Kidney epithelial cell (primary cell): ENCODE measurements around the gene GNLY. TPM values are rescaled to one million over a fixed set of nuclear protein-coding genes. Genes with fewer than 3 reads are reported as not detected.

ENCODE experiments used
- DNase-seq: peaks from one replicate; pipeline ENCODE4 v3.0.0-alpha.2; 2010; ENCODE audit warnings: low read depth
- H3K27me3 ChIP-seq: 2 replicates; pipeline ENCODE4 v1.6.0; 2011; ENCODE audit warnings: low read length; ENCODE audit not compliant: control insufficient read depth, insufficient read depth
- H3K36me3 ChIP-seq: 2 replicates; pipeline ENCODE4 v1.5.1; 2011; ENCODE audit warnings: low read length; ENCODE audit not compliant: control insufficient read depth, insufficient read depth
- H3K4me3 ChIP-seq: 2 replicates; pipeline ENCODE4 v1.5.1; 2011; ENCODE audit warnings: low read depth, mild to moderate bottlenecking, control low read depth, low read length
- CTCF ChIP-seq: IDR thresholded peaks from 2 replicates; pipeline ENCODE4 v1.5.1; 2011; ENCODE audit warnings: mild to moderate bottlenecking, moderate library complexity, low read length, control low read depth, inconsistent platforms; ENCODE audit not compliant: insufficient read depth, poor library complexity, severe bottlenecking
- total RNA-seq: library from RNA; depleted of rRNA; stranded (reverse); fragments of >200 nt; gene quantifications from 2 replicates; pipeline ENCODE4 v1.2.3, GENCODE V29; 2015

The GNLY gene
- total RNA-seq, 1 donor from 2014 or later, result not detected

- no peak for DNase-seq
- peak; percentile 99 for TF ChIP-seq CTCF
- peaks cover 13% of the 10 kb centered on the region for H3K27me3 ChIP-seq
- no peak overlapping the region for H3K4me3 ChIP-seq
- no peaks in the 10 kb centered on the region for H3K36me3 ChIP-seq
These were observed 35.0 kb downstream of the GNLY start for GRCh38 chr2:85728883-85729824.

GRCh38 chr2:85729825-85730510 is 35.8 kb downstream of the GNLY start:
- Histone ChIP-seq H3K36me3 (no peaks in the 10 kb centered on the region), H3K4me3 (no peak overlapping the region), H3K27me3 (peaks cover 11% of the 10 kb centered on the region)
- TF ChIP-seq CTCF, result no peak
- DNase-seq, result no peak

- no peak for DNase-seq
- TF ChIP-seq CTCF, result no peak
- Histone ChIP-seq H3K27me3 (peaks cover 8% of the 10 kb centered on the region), H3K4me3 (no peak overlapping the region), H3K36me3 (no peaks in the 10 kb centered on the region)
These were observed 36.6 kb downstream of the GNLY start for GRCh38 chr2:85730686-85731230.

- Histone ChIP-seq H3K36me3 (no peaks in the 10 kb centered on the region), H3K27me3 (peaks cover 8% of the 10 kb centered on the region), H3K4me3 (no peak overlapping the region)
- no peak for TF ChIP-seq CTCF
- DNase-seq, result no peak
These were observed 37.4 kb downstream of the GNLY start for GRCh38 chr2:85731606-85732005.

- no peak overlapping the region for H3K4me3 ChIP-seq
- TF ChIP-seq CTCF, result no peak
- no peaks in the 10 kb centered on the region for H3K36me3 ChIP-seq
- DNase-seq, result no peak
- H3K27me3 ChIP-seq, result peaks cover 8% of the 10 kb centered on the region
These were observed 38.4 kb downstream of the GNLY start for GRCh38 chr2:85732467-85733120.
